CD4-positive, alpha-beta T cell treated with Interleukin-10 for 1 hour (primary cell): Measurements from ENCODE around the gene RPL19.
"Not testable (repeated sequence)": the region's sequence is repeated elsewhere in the genome, so short reads cannot be mapped to it uniquely, and the experiment has no call there.

Experiments
- DNase-seq: peaks from one replicate; pipeline ENCODE4 v3.0.0-alpha.2; 2020

RPL19 gene

DNA sequence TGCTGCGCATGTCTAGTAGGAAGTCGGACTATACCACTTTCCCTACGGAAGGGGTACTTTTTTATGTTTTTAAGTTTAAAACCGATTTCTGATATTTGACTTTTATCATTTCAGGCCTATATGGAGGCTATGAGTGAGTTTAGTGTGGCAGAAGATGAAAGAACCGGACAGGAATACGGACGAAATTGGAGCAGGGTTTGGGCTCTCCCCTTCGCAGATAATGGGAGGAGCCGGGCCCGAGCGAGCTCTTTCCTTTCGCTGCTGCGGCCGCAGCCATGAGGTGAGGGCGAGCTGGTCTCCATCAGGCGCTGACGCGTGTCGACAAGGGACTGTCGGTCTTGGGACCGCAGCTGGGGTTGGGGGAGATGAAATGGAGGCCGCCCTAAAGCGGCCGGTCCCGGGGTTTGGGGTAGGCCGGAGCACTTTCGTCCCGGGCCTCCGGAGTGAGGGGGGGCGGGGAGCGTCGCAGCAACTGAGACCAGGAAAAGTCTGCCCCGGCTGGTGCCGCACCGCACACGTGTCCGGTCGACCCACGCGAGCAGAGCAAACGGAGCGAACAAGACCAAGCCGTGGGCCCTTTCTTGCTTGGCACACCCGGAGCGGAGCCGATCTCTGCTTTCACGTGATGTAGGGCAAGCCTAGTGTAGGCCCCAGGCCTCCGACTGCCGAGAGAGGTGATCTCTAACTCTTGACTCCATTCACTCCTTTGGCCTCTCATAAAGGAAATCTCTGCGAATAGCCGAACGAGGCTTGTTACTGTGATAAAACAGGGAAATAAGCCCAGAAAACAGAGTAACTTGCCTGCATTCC lies at the start of gene RPL19:
Gene RPL19, plus strand, starts transcription at position 214 of the 810 bp plus-strand sequence. Its CDS starts 62 bp downstream, at position 276.
- DNase-seq: no peak

DNA sequence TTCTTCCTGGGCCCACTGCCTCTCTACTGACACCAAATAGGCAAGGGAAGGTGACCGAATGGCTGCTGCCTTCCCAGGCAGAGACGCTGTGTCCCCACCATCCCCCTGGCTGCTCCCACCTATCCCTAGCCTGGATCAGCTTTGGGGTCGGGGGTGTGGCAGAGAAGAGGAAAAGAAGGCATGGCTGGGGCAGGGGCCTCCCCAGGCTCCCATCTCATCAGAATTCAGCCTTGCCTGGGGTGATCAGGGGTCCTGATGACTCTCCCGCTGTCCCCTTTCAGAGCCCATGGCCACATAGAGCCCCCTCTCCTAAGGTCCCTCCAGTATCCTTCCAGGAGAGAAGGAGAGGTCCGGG lies 49.3 kb upstream of the RPL19 start:
- DNase-seq: no peak

DNA sequence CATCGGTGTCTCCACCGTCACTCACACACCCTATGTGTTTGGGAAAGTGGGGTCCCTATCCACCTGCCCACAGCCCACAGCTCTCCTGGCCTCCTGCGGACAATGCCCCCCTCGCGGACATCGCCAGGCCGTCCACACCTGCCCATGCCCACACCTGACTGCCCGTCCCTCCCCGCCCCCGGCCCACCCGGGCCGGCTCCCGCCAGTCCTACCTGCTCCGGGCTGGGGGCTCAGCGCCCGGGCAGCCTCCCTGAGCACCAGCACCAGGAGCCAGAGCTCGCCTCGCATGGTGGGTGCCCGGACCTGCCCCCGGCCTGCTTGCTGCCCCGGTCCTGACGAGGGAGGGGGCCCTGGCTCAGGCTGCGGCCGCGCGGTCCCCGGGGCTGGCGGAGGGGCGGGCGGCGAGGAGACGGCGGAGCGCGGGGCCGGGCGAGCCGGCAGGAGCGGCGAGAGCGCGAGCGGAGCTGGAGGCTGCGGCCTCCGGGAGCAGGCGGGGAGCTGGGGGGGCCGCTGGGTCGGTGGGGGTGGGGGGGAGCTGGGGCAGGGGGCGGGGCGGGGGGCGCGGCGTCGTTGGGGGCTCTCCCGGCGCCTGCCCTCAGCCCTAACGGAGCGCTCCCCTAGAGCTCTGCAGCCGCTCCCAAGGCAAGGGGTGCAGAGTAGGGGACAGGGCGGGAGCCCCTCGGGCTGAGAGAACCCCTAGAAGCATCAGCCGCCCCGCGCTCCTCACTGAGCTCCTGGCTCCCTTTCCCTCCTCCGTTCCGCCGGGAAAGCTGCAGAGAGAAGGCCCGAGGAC lies 48.7 kb upstream of the RPL19 start, which contains the start of gene PLXDC1:
Gene PLXDC1, minus strand, starts transcription at position 488 of the 793 bp plus-strand sequence. Its CDS starts 200 bp downstream, at position 288.
- DNase-seq: peak; percentile 18

DNA sequence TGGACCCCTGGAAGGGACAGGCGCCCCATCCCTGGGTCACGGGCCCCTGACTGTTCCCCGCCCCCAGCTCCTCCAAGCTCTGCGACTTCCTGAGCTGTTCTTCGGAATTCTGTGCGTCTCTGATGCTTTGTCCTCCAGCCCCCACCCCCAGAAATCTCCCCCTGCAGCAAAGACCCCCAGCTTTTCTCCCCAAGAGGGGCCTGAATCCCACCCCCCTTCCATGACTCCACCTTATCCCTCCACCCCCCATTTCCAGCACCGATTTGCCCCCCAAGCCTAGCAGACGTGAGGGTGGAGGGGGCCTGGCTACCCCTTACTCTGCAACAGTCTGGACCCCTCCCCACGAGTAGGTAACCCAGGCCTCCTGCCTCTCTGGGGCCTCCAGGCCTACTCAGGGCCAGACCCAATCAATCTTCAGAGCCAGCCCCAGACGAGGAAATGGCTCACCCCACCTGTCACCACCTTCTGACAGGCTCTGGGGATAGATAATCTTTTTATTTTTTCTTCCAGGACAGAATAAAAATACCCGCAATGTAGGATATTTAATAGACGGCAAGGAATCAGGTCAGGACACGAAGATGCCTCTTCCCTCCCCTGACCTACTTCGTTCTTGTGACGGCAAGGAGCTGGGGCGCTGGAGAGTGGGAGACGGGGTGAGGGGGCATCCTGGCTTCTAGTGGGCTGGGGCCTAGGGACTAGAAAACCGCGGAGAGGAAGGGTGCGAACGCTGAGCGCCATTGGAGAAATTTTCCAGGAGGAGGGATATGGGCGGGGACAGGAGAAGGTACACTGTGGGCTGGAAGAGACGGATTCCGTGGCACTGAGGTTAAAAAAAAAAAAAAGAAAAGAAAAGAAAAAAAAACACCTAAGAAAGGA lies 47.9 kb upstream of the RPL19 start:
- peak; percentile 36 for DNase-seq

DNA sequence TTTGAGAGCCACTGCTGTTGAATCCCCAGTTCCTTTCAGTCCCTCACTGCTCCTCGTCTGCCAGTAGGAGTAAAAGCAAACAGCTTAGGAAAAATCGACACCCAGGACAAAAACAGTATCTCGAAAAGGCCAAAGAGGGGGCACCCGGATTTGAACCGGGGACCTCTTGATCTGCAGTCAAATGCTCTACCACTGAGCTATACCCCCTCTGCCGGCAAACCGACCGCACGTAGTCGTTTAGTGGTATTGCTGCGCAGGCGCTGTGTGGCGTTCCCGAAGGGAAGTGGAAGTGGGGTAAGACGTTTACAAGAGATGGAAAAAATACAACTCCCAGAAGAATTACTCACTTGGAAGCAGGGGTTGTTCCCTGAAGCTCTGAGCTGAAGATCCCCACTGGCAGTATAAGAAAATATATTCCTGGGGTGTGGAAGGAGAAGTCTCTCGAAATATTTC lies 46.5 kb upstream of the RPL19 start:
- peak; percentile 93 for DNase-seq

DNA sequence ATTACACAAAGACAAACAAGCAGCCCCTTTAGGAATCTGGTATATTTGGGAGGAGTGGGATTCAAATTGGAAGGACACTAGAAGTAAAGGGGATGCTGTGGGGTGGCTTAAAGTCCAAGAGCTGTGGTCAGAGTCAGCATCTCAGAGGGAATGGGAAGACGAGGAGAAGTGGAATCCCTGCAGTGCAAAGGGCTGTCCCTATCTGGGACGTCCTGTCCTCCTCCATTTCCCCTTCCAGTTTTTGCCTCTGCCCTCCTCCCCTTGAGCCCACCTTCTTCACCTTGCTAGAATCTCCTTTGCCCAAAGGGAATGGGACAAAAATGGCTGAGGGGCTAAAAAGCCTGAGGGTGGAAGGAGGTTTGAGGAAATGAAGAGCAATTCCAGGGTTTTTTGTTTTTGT lies 44.4 kb upstream of the RPL19 start:
- DNase-seq: no peak

DNA sequence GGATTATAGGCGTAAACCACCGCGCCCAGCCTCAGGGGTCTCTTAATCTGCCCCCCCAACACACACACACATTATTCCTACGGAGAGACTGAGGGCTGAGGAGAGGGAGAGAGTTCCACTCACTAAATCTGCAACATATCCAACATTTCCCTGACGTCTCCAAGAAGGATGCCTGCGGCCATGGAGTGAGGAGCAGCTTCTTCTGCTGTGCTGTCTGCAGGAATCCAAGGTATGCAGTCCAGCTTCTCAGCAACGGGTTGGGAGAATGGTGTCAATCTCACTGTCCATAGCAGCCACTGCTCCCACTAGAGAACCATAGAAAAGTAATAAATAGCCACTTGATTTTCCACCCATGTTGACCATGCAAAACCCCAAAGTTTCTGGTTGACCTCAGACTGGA lies 43.6 kb upstream of the RPL19 start:
- DNase-seq: no peak

DNA sequence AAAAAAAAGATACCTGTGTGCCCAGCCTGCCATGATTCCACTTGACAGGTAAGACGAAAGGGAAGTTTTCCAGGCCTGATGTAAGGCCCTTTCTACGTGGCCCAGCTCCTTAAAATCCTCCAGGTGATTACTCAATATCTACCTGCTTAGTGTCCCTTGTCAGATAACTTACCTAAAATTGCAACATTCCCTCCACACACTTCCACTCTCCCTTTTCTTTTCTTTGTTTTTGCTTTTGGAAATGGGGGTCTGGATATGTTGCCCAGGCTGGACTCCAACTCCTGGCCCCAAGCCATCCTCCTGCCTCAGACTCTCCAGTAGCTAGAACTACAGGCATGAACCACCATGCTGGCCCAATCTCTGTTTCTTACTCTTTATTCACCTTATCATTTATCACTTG lies 41.5 kb upstream of the RPL19 start:
- DNase-seq: no peak

DNA sequence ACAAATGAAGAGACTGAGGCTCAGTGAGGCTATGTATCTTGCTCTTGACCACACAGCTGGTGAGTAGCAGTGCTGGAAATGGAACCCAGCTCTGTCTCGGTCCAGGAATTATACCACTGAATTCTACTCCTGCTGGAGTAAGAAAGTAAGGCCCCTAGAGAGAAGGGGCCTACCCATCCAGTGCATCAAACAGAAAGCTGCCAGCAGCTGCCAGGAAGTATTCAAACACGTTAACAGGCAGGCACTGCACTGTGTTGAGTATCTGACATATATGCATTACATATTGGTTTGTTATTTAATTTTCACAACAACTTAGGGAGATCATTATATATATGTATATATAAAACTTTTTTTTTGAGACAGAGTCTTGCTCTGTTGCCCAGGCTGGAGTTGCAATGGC lies 38.1 kb upstream of the RPL19 start:
- DNase-seq: no peak

DNA sequence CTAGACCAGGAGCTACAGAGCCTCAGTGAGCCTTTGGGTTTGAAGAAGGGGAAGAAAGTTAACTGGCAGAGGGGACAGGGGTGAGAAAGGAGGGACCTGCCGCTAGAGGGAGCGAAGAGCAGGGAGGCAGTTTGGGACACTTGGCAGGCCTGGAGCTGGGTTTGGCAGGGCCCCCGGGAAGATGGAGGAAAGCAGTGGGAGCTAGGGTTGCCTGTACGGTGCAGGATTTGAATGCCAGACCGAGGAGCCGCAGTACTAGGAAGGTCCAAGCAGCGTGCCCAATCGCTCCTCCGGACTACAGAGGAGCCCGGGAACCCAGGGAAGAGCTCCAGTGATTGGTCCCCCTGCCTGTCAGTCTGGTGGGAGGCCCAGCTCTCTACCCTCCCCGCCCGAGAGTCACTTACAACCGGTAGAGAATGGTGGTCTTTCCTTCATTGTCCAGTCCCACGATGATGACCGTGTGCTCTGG lies 35.4 kb upstream of the RPL19 start:
- DNase-seq: peak; percentile 80

DNA sequence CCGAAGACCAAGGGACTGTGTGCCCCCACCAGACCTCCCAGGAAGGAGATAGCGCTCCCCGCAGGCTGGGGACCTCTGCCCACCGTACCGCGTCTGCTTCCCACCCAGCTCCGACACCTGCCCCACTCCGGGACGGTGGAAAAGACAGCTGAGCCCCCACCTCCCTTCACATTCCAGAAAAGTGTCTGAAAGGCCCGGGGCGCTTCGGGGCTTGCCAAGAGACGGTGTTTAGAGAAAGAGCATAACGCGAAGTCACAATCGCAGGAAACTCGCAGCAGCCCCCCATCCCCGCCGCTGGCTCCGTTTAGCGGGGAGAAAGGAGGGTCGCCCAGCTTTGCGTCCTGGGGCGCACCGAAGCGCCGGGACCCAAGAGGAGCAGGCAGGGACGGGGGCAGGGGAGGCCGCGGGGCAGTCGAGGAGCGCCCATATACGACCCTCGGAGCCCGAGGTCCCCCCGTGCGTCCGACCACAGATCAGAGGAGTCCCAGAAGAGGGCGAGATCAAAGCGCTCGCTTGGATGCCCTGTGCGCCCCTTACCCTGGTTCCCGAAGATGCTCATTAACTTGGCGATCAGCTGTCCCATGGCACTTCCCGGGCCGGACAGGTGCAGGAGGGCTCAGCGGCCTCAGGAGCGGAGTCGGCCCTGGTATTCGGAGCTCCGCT lies 34.8 kb upstream of the RPL19 start:
- no peak for DNase-seq

DNA sequence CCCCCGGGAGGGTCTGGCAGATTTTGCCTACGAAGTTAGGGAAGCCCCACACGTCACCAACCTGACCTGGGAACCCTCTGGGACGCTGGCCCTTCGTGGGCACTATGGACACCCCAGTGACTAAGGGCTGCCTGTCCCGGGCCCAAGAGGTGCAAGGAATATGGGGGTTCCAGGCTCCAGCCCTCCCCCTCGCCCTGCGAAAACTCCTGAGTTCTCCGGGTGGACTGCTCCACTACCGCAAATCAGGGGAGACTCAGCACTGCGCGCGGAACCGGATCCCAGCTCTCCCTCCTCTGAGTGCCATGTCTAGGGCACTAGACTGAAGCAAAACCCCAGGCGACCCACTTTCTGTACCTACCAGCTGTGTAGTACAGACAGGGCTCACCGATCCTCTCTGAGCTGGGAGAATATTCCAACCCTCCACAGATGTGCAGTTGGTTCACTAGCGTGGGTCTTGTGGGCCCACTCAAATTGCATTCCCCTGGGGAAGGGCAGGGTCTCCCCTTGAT lies 34.2 kb upstream of the RPL19 start, which contains the start of gene ARL5C:
Gene ARL5C, minus strand, starts transcription at position 321 of the 509 bp plus-strand sequence. CDS start 401 bp downstream, outside the sequence.
- DNase-seq: no peak

DNA sequence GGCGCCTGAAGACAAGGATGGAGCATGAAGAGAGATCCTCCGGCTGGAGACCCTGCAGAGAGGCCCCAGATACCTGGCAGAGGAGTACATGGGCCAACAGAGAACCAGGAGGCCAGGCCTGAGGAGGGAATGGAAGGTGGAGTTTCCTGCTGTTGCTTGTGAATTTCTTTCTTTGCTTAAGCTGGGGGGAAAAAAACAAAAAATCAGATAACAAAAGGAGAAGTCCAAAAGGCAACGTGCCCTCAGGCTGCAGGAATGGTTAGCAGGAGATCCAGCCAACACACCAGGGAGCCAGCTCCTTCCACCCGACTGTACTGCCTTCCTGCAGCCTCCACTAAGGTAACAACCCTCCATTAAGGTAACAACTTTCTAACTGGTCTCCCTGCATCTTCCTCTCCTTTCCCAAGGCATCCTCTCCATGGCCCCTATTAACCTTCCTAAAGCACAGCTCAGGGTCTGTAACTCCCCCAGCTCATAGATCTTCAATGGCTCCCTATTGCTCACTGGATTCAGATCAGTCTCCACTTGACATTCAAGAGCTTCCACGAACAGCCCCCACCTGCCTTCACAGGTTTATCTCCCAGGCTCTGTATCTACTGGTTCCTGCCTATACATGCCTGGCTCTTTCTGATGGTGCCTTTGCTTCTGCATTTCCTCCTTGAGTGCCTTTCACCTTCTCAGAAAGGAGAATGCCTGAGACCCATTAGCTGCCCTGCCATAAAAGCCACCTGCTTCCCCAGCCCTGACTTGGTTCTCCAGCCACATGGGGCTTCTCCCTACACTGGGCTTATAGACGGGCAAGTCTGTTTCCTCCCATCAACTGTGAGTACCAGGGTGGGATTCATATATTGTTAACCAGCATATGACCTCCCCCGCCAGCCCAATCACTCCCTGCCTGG lies 33.4 kb upstream of the RPL19 start:
- no peak for DNase-seq

DNA sequence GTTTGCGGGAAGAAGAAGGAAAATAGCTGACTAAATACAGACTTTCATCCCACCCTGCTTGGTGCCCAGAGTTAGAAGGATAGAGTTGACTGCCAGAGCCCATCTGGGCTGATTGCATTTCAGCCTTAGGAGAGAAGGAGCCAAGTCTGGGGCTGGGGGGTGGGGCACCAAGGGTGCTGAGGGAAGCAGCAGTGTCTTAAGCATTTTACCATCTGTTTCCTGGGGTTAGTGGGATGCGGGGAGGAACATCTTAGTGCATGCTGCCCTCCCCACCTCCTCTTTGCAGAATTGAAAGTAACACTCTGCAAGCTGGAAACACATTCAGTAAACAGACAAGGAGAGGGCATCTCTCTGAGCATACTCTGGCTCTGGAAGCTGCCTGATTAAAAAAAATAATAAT lies 32.6 kb upstream of the RPL19 start:
- DNase-seq: peak; percentile 18

DNA sequence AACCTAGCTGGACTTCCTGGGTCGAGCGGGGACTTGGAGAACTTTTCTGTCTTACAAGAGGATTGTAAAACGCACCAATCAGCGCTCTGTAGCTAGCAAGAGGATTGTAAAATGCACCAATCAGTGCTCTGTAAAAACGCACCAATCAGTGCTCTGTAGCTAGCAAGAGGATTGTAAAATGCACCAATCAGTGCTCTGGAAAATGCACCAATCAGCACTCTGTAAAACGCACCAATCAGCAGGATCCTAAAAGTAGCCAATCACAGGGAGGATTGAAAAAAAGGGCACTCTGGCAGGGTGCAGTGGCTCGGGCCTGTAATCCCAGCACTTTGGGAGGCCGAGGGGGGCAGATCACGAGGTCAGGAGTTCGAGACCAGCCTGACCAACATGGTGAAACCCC lies 31.6 kb upstream of the RPL19 start:
- DNase-seq: not testable (repeated sequence)

DNA sequence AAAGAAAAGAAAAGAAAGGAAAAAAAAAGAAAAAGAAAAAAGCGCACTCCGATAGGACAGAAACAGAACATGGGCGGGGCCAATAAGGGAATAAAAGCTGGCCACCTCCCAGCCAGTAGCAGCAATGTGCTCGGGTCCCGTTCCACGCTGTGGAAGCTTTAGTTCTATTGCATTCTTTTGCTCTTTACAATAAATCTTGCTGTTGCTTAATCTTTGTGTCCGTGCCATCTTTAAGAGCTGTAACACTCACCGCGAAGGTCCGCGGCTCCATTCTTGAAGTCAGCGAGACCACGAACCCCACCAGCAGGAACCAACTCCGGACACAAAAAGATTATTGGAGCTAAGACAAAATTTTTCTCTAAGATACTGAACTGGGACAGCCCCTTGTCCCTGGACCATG lies 31.0 kb upstream of the RPL19 start:
- DNase-seq: no peak

DNA sequence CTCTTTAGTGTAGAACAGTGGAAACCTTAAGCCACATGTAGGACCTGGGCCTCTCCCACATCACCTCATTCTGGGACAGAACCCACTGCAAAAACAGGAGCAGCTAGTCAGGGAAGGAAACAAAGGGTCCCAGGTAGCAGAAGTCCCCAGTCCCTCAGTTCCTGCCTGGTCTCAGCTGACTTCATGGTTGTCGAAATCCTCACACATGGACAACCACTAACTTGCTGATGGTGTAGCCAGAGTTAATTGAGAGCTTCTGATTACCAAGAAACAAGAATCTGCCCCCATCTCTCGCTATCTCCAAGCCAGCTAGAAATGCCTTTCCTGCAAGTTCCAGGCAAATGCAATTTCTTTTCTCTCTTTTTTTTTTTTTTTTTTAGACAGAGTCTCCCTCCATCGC lies 30.6 kb upstream of the RPL19 start:
- DNase-seq: no peak

DNA sequence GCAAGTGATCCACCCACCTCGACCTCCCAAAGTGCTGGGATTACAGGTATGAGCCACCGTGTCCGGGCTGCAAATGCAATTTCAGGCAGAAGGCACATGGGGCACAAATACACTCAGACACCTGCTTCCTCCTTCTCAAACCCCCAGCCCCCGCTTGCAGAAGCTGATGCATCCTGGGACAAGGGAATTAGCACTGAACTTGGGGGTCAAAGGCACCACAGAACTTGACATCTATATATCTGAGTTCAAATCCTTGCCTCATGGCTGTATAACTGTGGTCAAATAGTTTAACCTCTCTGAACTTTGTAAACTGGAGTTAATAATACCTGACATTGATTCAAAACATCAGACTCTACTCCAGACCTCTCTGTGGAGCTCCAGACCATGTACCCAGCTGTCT lies 30.0 kb upstream of the RPL19 start:
- DNase-seq: no peak

DNA sequence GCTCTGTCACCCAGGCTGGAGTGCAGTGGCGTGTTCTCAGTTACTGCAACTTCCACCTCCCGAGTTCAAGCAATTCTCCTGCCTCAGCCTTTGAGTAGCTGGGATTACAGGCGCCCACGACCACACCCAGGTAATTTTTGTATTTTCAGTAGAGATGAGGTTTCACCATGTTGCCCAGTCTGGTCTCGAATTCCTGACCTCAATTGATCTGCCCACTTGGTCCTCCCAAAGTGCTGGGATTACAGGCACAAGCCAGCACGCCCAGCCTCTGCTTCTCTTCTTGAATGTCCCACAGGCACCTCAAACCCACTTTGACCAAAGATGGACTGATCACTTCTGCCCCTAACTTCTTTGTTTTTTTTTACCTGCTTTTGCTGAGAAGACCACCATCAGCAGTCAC lies 29.5 kb upstream of the RPL19 start:
- no peak for DNase-seq

DNA sequence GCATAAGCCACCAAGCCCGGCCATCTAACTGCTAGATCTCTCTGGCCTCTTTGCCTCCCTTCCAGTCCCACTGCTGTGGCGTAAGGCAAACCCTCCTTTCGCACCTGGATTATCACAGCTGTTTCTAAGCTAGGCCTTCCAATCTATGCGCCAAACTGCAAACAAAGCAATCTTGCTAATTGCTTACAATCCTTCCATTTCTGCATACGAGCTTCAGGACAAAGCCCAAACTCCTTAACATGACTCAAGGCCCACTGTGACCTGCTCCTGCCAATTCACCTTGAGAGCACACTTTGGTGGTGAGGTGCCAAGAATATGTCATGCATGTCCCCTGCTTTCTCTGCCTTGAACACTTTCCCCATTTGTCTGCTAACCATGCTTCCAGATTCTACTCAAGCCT lies 28.1 kb upstream of the RPL19 start:
- no peak for DNase-seq

DNA sequence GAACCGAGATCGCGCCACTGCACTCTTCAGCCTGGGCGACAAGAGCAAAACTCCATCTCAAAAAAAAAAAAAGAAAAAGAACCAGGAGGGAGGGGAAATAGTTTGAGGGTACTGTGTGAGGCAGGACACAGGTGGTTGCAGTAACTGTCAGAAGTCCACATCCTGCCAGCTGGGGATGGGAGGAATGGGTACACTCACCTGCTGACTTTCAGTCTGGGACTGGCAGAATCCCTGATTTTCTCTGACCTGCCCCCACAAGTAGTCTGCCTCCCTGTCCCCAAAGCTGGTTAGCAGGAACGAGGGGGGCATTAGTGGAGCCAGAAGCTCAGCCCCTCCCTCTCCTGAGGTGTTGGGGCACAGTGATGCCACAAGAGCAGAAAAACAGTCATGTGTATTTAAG lies 27.0 kb upstream of the RPL19 start:
- no peak for DNase-seq
